Measurements from ENCODE around the gene CEMP1.
A peak's percentile ranks its signal among the peaks of the same experiment; 100 is the strongest.

The CEMP1 gene

GRCh38 chr16:2505695-2506094, 25.5 kb downstream of the CEMP1 start:
- TF ChIP-seq CTCF (conservative IDR thresholded peaks at IDR 0.05): no peak
- H3K27ac ChIP-seq: no peak overlapping the region

GRCh38 chr16:2501946-2502895, 29.0 kb downstream of the CEMP1 start:
- peak overlapping the region; percentile 49 for H3K27ac ChIP-seq
- no peak for TF ChIP-seq CTCF (conservative IDR thresholded peaks at IDR 0.05)

- TF ChIP-seq CTCF (conservative IDR thresholded peaks at IDR 0.05): peak; percentile 82
- peak overlapping the region; percentile 49; the same call in 1 of the 2 replicates for H3K27ac ChIP-seq
Observed at GRCh38 chr16:2500918-2501750, 30.1 kb downstream of the CEMP1 start.

- H3K27ac ChIP-seq: no peak overlapping the region
- no peak for TF ChIP-seq CTCF (conservative IDR thresholded peaks at IDR 0.05)
Observed at GRCh38 chr16:2500430-2500917, 30.7 kb downstream of the CEMP1 start.

- H3K27ac ChIP-seq: no peak overlapping the region
- no peak for TF ChIP-seq CTCF (conservative IDR thresholded peaks at IDR 0.05)
Observed at GRCh38 chr16:2499890-2500429, 31.2 kb downstream of the CEMP1 start.

- H3K27ac ChIP-seq: no peak overlapping the region
- TF ChIP-seq CTCF (conservative IDR thresholded peaks at IDR 0.05): no peak
Observed at GRCh38 chr16:2499454-2499853, 31.8 kb downstream of the CEMP1 start.
